GM11168 (cell line): ENCODE results near the gene EXOC4.

Source experiments
- in situ Hi-C: fragments of 300-500 bp; cut with MboI; formaldehyde crosslinking; loops from one replicate; pipeline ENCODE4 v1.12.0; 2022; ENCODE audit warnings: low sequenced_read_pairs; ENCODE audit not compliant: unreplicated experiment

The EXOC4 gene

DNA sequence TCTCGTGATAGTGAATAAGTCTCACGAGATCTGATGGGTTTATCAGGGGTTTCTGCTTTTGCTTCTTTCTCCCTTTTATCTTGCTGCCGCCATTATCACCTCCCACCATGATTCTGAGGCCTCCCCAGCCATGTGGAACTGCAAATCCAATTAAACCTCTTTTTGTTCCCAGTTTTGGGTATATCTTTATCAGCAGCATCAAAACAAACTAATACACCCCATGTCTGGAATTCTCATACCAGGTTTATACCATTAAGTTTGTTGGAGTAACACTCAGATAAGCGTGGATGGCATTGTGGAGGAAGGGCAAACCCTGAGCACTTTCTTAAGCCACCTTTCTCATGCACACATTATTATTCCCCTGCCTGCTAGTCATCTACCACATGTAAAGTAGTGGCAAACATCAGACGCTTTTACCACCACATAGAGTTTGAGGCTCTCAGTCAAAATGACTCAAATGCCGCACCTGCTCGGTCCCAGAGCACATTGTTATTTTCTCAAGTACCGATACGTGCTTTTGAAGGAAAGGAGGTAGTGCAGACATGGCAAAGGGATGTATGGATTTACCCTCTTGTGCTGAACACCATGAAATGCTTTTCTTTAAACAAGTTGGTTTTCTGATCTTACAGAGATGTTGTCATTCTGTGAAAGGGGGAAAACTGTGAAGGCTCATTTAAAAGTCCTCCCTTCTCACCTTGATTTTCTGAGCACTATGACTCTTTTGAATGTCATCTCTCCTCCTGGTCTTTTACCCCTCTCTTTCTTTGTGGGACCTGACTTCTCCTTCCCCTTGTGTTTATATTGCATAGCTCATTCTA lies 429.7 kb downstream of the EXOC4 start:
- in situ Hi-C loops, result no loop called here

DNA sequence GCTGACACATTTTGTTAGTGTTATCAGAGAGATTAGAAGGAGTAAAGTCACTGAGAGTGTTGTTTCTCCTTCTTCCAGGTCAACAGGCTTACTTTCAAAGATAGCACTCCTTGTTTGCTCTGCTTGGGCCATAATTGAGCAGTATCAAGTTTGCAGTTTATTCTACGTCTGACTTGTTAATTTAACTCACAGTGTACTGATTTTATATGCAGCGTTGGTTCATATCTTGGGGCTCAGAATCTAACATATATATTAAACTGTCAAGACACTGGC lies 430.2 kb downstream of the EXOC4 start:
- in situ Hi-C loops, result no loop called here

DNA sequence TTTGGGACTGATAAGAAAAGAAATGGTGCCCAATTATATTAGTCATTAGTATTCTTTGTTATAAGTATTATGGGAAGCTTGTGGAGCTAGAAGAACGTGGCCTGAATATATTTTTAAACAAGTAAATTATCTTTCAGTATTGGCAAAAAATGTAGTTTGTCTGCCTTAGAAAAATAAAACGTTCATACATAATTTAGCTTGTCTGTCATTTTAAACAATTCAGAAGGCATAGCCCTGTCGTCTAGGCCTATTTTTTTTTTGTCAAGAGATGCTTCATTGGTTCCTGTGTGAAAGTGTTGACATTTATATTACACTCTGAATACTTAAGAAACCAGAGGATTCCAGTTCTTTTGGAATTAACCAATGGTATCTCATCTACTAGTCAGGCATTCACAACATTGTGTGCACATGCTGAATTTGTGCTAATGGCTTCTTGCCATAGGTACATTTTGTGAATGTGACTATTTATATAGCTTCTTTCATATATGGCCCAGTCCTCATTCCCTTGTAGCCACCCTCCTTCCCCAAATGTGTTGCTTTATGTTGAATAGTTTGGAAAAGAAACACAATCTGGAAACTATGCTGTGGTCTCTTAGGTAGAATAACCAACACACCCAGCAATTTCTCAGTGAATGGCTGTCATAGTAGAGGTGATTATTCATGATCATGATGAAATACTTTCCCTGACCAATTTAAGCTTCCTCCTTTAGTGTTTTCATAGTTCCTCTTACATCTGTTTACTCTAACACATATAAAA lies 435.8 kb downstream of the EXOC4 start:
- in situ Hi-C loops, result no loop called here

DNA sequence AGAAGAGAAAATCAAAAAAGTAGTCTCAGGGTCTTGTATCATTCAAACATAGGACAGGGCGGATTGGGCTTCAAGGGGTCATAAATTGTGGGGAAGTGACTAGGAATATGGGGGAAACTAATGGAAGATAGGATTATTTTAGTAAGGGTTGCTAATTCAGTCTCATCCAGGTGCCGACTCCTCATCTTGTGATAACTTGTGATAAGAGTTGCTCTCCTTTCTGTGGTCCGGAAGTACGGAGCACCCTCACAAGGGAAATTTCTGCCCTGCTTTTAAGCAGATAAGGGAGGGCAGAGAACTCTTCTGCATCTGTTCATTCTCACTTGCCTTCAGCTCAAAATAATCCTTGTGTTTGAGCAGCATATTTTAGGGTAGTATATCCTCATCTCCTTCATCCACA lies 437.9 kb downstream of the EXOC4 start:
- in situ Hi-C loops, result no loop called here

DNA sequence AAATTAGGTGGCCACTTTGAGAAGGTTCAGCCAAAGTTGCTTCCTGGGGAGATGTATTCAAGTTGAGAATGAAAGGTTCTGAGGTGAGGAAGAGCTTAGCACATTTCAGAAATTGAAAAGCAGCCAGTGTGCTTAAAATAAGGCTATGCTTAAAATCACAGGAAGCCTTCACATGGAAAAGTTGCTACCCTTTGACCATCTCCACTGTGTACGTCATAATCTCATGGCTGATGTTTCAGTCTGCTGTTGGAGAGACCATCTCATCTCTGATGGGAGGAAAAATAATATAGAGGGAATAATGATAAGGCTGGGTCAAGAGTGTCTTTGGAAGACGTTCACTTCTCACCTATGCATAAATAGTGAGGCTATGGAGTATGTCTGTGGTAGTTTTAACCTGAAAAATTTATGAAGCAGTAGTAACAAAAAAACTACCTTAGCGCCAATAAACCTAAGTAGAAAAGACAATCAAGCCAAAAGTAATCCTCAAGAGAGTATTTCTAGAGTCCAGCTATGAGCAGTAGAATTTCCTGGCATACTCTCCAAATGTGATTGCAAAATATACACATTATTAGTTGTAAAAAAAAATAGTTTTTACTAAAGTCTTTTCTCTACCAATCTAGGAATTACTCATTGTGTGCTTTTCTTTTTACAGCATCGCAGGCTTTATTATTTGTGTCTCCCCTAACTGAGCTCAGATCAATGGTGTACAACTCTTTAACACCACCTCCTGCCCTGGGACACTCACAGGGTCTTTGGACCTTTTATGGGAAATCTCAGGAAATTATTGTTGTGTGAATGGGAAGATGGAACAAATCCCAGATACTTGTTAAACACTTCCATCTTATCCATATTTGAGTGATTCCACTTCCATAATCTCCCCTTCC lies 439.1 kb downstream of the EXOC4 start:
- in situ Hi-C loops, result no loop called here

DNA sequence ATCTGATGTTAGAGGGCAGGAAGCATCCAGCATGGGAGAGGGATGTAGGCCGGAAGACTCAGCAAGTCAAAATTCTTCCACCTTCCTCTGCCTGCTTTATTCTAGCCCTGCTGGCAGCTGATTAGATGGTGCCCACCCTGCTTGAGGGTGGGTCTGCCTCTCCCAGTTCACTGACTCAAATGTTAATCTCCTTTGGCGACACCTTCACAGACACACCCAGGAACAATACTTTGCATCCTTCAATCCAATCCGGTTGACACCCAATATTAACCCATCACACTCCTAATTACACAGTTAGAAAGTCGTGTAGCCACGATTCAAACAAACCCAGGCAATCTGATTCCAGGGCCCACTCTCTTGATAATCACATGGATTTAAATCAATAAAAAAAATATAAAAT lies 440.4 kb downstream of the EXOC4 start:
- in situ Hi-C loops, result no loop called here

DNA sequence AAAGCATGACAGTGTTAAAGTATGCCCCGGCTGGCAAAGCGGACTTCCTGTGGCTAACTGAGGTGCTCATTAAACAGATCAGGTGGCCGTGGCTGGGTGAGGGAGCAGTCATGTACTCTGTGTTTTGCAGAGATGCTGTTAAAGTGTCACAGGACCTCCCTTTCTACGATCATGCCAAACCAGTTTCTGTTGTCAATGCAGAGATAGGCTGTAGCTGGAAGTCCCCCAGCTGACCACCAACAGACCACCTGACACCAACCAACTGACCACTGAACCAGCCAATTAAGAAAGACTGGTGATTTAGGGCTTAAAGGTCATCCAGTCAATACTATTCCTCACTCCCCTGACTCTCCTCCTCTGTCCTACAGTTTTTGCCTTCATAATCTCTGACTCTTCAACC lies 443.2 kb downstream of the EXOC4 start:
- in situ Hi-C loops, result no loop called here

DNA sequence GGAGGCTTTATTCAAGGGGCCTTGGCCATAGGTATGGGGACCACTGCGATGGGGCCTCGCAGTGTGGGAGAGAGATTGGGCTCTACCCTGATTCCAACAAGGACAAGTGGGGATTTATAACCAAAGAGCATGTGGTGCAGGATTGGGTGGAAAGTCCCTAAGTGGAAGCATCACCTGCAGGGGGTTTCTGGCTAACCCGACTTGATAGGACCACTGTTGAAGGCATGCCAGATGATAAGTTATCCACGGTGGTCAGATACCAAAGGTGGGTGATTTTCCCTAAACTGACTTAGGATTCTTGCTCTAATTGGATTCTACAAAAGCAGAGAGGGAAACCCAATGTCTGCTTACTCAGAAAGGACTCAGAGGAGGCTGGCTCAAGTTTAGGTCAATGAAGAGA lies 444.7 kb downstream of the EXOC4 start:
- in situ Hi-C loops, result no loop called here

DNA sequence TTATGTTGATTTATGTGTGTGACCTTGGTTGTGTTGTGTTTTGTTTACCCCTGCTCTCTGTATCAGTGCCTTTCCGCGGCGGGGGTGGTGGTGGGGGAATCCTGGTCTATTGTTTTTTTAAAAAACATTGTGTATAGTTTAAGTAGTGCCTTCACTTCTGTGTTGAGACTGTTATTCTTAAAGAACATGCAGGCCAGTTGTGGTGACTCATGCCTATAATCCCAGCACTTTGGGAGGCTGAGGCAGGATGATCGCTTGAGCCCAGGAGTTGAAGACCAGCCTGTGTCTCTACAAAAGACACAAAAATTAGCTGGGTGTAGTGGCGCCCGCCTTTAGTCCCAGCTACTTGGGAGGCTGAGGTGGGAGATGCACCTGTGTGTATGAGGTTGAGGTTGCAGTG lies 445.2 kb downstream of the EXOC4 start:
- in situ Hi-C loops, result no loop called here

DNA sequence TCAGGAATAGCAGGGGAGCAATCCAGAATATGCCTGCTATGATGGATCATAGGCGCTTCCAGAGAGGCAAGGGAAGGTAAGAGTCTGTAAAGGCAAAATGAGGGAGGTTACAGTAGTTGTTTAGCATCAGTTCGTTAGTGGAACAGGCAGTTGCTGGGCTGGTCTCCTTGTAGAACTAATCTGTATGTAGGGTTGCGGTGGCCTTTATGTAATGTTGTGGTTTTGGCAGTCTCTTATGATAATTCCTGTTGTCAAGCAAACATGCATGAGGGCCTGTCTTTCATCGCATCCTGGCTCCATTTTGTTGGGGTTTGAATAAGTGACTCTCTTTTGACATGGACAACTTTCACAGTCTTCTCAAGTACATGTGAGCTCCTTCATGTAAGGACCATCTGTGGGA lies 446.5 kb downstream of the EXOC4 start:
- in situ Hi-C loops, result no loop called here

DNA sequence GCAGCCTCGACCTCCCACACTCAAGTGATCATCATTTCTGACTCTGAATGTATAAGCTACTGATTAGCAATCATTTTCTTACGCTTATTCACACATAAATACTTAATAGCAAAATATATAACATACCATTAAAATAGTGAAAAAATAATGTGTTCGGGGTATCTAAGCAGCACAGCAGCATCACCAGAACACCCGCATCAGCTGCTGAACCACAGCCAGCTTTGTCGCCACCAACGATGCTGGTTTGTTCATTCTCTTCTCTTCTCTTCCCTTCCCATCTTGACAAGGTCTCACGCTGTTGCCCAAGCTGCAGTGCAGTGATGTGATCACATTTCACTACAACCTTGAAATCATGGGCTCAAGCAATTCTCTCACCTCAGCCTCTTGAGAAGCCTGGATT lies 449.2 kb downstream of the EXOC4 start:
- in situ Hi-C loops, result no loop called here

DNA sequence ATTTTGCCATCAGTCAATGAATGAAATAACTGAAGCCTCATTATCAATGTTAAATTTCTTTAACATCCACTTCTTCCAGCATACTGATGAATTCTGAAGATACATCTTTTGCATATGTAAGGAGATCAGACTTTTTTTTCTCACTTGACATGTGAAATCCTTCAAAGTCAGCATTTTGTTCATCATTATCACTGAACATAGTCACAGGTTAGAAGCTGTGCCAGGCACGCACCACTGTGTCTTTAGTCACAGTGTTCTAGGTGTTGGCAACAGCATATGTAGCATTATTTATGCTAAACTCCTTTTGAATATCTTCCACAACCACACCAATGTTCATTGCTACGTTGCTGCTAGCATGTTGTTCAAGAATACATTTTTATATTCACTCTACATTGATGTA lies 450.1 kb downstream of the EXOC4 start:
- in situ Hi-C loops, result no loop called here

DNA sequence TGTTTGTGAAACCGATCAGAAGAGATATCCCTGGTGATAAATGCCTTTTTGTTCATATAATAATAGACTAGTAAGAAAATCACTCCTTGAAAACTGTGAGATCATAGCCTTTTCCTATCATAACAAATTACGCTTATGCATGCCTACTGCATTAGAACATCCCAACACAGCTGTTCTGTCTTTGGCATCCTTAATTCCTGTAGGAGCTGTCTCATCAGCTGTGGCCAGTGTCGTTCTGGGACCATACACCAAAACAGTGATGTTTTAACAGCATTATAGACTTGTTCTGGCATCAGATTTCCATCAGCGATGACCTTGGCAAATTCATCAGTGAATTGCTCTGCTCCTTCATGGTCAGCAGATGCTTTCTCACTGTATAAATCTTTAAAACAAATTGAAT lies 450.7 kb downstream of the EXOC4 start:
- in situ Hi-C loops, result no loop called here

DNA sequence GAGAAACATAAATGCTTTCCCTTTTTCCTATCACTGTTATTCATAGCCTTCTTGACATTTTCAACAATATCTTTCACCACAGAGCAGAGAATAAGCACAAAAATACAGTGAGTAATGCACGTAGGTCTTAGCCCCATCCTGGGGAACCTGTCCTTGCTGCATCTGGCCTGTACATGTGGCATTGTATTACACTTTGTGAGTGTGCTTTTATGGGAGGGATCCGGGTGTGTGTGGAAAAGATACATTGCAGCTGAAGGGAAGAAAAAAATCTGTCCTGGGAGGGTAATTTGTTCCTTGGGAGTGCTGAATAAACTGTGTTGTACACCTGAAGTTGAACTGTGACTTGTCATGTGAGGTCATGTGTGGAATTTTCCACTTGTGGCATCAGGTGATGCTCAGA lies 451.6 kb downstream of the EXOC4 start:
- in situ Hi-C loops, result no loop called here

DNA sequence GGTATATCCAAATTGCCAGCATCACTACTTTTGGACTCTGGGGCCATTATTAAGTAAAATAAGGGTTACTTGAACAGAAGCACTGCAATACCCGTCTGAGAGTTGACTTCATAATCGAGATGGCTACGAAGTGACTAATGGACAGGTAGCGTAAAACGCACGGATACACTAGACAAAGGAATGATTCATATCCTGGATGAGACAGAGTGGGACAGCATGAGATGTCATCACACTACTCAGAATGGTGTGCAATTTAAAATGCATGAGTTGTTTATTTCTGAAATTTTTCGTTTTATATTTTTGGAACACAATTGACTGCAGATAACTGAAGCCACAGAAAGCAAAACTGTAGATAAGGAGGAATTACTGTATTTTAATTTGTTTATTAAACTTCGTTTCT lies 452.7 kb downstream of the EXOC4 start:
- in situ Hi-C loops, result no loop called here

DNA sequence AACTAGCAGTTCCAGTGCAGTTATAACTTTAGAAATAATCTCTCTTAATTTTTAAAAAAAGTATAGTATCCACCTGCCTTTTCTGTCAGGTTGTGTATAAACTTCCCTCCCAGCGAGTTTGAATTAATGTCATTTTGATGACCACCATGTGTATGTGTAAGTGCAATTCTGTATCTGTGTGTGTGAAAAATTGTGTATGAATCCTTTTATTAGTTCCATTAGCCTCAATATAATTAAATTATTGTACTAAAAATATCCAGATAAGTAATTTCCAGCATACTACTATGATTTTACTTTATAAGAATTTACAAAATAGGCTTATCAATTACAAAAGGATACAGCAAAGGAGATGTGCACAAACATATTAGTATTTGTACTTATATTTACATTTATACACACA lies 453.1 kb downstream of the EXOC4 start:
- in situ Hi-C loops, result no loop called here

DNA sequence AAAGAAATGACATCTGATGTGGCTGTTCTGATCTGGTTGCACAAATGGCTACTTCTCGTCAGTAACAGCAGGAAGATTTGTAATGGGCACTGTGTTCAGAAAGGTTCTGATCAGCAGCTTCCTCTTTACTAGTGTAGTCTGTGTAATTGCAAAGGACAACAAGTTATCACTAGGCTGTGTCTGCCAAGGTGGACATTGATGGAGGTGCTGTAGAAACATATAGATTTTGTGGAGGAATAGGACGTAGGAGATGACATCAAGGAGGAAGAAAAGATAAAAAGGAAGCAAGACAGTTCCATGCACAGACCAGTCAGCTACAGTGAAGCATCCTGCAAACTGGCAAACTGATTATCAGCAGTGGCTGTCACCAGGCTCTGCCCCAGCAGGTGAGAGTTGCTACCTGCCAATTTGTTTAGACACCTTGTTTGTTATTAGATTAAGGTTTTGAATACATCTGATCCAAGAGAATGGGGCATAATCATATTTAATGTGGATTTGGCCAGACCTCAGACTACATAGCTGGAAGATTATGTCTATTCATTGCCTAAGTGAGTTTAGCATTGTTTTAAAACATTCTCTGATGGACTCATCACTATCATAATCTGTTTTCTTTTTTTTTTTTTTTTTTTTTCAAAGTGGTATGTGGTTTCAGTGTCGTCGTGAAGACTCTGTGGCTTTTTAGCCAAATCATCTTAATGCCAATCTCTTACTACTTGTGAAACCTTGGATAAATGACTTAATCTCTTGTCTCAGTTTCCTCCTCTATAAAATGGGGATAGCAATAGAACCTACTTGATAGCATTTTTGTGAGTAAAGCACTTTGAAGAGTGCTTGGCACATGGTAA lies 456.4 kb downstream of the EXOC4 start:
- in situ Hi-C loops, result no loop called here

DNA sequence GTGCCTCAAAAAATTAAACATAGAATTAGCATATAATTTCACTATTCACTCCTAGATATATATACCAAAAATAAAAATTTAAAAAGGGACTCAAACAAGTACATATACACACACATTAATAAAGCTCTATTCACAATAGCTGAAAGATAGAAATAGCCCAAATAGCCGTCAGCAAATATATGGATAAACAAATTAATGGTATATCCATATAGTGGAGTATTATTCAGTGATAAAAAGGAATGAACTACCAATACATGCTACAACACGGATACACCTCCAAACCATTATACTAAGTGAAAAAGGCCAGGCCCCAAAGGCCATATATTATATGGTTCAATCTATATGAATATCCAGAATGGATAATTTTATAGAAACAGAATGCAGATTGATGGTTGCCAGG lies 459.7 kb downstream of the EXOC4 start:
- in situ Hi-C loops, result no loop called here

DNA sequence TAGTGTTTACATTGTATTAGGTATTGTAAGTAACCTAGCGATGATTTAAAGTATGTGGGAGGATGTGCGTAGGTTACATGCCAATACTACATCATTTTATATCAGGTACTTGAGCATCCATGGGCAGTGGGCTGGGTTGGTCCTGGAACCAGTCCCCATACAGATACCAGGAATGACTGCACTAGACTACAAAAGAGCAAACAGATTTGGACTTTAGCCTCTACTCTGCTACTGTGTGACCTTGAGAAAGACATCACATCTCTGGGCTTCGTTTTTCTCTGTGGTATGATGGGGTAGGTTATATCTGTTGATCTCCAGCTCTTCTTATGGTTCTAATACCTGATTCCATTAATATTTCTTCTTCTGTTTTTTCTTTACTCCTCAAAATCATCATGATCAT lies 461.8 kb downstream of the EXOC4 start:
- in situ Hi-C loops, result no loop called here

DNA sequence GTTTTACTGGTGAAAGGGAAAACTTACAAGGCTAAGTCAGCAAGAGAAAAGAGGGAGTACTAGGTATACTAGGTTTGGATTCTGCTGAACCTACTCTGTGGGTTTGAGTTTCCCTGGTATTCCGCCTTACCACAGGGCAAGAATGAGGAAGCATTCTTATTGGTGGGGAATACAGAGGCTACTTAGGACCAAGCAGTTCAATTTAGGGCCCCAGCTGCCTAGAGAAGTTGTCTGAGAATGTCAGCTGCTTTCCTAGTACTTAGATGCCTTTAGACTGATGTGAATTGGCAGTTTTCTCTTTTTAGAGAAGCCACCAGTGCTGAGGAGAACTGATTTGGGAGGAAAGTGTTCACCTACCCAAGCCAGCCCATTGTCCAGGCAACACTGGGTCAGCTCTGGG lies 465.3 kb downstream of the EXOC4 start:
- in situ Hi-C loops, result no loop called here
